ENCODE measurements around the gene TEX11.

The TEX11 gene

GRCh38 chrX:70485466-70485865 is 423.0 kb downstream of the TEX11 start:
- no peak for DNase-seq

- no peak for DNase-seq
Measured at GRCh38 chrX:70482300-70482699, 426.2 kb downstream of the TEX11 start.

- no peak for DNase-seq
Measured at GRCh38 chrX:70481471-70482270, 426.8 kb downstream of the TEX11 start.

- no peak for DNase-seq
Measured at GRCh38 chrX:70480660-70481018, 427.9 kb downstream of the TEX11 start.

GRCh38 chrX:70479922-70480659 is 428.4 kb downstream of the TEX11 start:
- no peak for DNase-seq

GRCh38 chrX:70479247-70479921 is 429.1 kb downstream of the TEX11 start:
- no peak for DNase-seq

Measured in activated T-cell treated with anti-CD3 and anti-CD28 coated beads, Interleukin-2, amount 50 U/mL, for 1 hour (primary cell).